Measurements from ENCODE around the gene RETREG1.
"Not testable (repeated sequence)": the region's sequence is repeated elsewhere in the genome, so short reads cannot be mapped to it uniquely, and the experiment has no call there.

RETREG1 gene

DNA sequence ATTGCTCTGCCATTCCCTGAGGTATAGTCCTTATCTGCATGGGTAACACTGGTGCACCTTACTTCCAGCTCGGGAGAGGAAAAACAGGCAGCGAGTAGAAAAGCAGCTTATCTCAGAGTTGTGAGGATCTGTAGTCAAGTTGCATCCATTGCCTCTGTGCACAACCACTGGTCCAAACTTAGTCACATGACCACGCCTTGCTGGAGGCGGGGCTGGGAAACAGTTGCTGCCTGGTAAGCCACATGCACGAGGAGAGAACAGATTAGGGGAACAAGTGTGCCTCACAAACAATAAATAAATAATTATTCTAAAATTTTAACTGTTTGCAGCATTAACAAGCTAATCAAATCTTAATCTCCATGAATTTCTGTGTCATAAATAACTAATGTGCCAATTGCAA, 169.8 kb downstream of the RETREG1 start:
- DNase-seq = no peak

DNA sequence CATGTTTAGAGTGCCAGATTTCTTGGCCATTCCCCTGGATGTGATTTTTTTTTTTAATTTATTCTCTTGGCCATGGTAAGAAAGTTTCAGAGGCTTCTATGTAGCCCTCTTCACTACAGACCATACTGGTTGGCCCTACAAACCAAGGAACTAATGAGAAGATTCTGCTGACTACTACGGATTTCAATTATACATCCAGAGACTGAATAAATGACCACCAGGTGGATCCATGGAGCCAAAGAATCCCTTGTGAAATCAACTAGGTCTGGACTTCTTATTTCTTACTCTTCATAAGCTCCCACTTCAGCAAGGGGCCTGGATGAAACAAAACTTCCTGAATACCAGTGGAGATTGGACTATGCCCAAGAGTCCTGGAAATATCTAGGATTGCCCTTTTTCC, 178.8 kb downstream of the RETREG1 start:
- no peak for DNase-seq

DNA sequence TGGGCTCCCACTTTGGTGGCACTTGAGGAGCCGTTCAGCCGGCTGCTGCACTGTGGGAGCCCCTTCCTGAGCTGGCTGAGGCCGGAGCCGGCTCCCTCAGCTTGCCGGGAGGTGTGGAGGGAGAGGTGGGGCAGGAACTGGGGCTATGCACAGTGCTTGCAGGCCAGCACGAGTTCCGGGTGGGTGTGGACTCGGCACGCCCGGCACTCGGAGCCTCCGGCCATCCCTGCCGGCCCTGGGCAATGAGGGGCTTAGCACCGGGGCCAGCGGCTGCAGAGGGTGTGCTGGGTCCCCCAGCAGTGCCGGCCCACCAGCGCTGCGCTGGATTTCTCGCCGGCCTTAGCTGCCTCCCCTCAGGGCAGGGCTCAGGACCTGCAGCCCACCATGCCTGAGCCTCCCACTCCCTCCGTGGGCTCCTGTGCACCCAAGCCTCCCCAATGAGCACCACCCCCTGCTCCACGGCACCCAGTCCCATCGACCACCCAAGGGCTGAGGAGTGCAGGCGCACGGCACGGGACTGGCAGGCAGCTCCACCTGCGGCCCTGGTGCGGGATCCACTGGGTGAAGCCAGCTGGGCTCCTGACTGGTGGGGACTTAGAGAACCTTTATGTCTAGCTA, 180.6 kb downstream of the RETREG1 start:
- not testable (repeated sequence) for DNase-seq

GRCh38 chr5:16431490-16431889, 185.3 kb downstream of the RETREG1 start:
- DNase-seq = no peak

- no peak for DNase-seq
These were observed 186.3 kb downstream of the RETREG1 start for GRCh38 chr5:16430349-16431089.

GRCh38 chr5:16428359-16428758, 188.4 kb downstream of the RETREG1 start:
- DNase-seq = no peak

DNA sequence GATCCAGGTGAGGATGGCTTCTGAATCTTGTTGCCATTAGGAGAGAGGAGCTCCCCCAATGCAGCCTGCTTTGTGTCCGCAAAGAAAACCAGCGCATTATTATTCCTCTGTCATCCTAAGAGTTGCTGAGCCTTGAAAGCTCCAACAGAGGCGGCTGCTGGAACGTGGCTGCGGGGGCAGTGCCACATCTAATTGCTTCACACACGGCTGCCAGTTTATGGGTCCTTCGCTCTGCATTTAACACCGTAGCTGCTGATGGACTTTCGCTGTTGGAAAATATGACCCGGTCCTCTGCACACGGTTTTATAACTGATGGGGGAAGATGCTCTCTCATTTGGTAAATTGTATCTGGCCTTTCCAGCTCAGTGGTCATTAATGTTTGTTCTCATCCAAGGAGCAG, 189.2 kb downstream of the RETREG1 start:
- no peak for DNase-seq

Data from activated CD4-positive, alpha-beta T cell treated with anti-CD3 and anti-CD28 coated beads, Interleukin-10, Interleukin-2, amounts not matched to agents 100 ng/mL and 50 ng/mL, durations not matched to agents 16 hours and 8 hours (primary cell).